ENCODE data around the gene STK38L.
"Not testable (repeated sequence)": the region's sequence is repeated elsewhere in the genome, so short reads cannot be mapped to it uniquely, and the experiment has no call there.

Gene STK38L

DNA sequence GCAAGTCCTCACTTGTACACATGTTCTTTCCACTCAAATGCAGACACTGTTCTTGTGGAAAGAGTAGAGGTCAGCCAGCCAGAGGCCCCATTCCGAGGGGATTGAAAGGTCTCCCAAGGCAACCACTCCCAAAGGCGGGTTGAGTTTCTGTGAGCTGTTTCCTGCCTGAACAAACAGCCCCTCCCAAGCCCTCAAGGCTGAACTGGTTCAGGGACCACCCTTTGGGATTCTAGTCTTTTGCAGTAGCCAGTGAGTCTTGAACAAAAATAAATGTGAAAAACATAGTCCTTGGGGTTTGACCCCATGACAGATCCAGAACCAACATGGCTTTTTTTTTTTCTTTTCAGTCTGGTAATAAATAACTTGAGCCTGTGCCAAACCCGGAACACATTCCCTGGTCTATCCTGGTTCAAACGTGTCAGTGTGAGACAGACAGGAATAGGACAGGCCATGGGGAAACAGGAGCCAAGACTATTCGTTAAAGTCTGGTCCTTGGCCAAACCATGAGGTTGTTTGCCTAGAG lies 17.6 kb upstream of the STK38L start:
- DNase-seq (ENCODE audit: low read depth in 1 of 2, low spot score in 1 of 2), result no peak

DNA sequence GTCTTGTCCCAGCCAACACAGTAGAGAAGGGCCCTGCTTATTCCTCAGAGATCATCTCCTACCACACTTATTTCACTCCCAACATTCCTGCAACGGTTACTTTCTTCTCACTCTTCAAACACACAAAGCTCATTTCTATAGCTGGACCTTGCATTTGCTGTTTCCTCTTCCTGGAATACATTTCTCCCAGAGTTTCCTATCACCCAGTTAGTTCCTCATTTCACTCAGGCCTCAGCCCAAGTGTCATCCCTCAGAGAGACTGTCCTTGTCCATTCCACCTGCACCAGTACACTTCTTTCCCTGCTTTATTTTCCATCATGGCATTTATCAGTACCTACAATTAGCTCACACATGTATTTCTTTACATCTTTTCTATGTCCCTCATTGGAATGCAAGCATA lies 14.7 kb upstream of the STK38L start:
- no peak for DNase-seq (ENCODE audit: low read depth in 1 of 2, low spot score in 1 of 2)

DNA sequence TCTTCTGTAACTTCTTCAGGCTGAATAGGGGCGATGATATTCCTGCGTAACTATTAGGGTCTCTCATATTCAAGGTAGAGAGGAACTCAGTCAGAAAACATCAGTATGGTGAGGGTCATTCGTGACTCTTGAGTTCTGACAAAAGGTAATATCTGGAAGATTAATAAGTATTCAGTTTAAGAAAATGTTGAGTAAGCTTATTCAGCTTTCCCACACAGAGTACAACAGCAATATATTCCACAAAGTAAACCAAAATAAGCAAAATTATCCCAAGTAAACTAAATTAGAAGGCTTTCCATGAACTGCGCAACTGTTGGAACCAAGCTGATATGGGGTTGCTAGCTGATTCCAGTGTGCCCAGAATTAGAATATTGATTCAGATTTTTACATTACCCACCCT lies 12.7 kb upstream of the STK38L start:
- DNase-seq (ENCODE audit: low read depth in 1 of 2, low spot score in 1 of 2), result not testable (repeated sequence)

DNA sequence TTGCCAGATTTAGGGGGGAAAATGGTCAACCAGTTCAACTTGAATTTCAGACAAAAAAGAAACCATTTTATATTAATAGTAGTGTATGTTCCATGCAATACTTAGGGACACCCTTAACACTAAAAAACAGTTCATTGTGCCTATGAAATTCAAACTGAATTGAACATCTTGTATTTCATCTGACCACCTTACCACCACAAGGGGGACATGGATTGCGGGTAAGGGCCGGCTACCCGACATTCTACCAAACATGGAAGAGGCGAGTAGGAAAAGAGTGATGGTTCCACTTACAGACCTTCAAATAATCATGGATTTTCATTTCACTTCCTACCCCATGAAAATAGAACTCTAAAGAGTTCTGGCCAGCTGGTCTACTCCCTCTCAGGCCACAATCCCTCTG lies 10.3 kb upstream of the STK38L start:
- no peak for DNase-seq (ENCODE audit: low read depth in 1 of 2, low spot score in 1 of 2)

DNA sequence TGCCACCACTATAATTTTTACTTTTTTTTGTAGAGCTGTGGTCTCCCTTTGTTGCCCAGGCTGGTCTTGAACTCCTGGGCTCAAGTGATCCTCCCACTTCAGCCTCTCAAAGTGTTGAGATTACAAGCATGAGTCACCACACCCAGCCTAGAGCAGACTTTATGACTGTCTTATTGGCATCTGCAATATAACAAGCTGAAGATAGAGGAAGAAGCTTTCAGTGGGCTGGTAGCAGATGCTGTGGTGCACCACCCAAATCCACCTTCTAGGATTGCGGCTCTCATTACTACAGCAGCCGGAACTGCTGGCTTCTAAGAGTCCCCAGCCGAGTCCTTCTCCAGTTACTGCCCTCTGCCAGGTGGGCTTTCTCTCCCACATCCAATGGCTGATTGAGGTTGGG lies 7.6 kb upstream of the STK38L start:
- DNase-seq (ENCODE audit: low read depth in 1 of 2, low spot score in 1 of 2), result no peak

DNA sequence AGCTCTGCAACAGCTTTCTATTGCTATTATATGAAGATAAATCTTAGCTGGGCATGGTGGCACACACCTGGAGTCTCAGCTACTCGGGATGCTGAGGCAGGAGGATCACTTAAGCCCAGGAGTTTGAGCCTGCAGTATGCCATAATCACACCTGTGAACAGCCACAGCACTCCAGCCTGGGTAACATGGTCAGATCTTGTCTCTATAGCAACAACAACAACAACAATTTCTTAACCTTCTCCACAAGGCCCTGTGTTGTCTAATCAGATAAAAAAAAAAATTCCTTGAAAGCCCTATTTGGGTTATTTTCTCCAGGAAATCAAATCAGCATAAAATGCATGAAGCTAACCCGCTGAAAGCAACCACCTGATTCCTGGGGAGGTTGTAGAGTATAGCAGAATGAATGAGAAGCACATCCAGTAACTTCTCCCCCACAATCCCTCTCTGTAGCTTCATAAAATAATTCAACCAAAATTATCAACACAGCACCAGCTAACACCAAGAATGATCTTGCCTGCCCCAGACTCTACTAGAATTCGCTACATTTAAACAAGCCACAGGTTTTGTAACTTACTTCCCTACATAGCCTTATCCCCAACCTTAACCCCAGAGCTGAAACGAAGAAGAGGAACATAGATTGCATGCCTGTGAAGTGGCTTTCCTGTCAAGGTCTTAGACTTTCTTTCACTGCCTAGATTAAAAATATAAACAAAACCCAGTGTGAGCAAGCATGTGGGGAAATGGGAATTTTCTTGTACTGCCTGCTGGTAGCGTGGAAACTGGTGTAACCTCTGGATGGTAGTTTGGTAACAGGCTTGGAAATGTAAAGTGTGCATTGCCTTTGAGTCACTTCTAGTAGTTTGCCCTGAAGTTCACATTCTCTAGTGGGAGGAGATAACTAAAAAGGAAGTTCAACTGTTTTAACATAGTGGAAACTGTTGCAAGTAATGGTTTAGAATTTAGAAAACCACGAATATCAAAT lies 6.0 kb upstream of the STK38L start:
- DNase-seq (ENCODE audit: low read depth in 1 of 2, low spot score in 1 of 2), result no peak

DNA sequence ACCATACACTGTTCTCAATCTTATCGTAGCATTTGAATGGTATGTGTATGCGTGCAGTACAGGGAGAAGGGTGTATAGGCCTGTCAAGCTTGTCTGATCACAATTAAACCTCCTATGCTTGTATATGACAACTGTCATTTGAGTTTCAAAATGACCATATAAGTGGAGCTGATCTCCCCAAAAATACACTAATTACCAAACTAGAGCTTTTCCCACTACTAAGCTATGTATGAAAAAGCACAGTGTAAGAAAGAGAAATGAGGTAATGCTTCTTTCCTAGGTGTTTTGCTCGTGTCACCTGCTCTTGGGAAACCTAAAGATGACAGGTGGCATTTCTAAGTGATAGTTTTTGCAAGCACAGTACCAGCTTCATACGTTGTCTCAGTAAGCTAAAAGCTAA lies 1.1 kb upstream of the STK38L start:
- DNase-seq (ENCODE audit: low read depth in 1 of 2, low spot score in 1 of 2), result no peak

DNA sequence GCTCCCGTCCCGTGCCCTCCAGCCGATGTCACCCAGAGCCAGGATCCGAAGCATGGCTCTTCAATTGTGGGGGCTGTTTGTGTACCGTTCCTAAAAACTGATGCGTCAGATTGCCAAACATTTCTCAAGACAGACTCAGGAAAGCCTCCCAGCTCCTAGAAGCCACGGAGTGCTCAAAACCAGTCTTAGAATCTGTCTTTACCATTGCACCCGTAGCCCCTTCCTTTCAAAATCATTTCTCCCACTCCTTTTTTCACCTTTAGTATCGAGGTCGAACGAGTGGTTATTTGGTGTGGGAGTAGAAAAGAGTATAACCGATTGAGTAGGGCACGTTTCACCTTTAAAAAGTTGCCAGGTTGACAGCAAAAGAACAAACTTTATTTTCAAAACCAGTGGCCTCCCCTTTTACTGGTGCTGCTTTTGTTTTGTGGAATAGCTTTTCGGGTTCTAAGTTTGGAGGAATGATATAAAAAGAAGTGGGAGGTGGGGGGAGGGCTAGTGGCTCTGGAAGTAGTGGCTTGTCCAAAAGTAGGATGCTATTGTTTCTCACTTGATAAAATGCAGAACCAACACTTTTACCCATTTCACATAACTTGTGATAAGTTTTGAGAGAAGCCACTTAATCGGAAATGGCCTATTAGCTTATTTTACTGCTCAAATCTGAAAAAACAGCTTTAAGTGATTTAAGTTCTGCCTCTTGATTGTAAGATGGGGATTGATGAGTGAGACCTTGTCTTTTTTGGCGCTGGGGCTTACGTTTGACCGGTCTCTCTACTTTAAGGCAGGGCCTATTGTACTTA lies 803 bp downstream of the STK38L start:
- DNase-seq (ENCODE audit: low read depth in 1 of 2, low spot score in 1 of 2), result no peak

DNA sequence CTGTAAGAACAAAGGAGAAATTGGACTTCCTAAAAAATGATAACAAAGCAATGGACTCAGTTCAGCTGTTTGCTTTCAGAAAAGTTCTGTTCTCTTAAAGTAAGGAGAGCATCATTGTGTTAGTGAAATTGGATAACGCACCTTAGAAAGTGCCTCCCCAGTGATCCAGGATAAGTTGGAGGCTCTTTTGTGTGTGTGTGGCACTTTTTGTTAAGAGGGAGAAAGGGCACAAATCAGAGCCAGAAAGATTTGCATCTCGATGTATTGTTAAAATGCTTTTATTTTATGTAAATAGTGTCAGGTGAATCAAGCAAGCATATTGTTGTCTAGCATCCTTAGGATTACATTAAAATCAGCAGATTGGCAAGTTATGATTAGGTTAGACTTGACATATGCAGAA lies 2.1 kb downstream of the STK38L start:
- DNase-seq (ENCODE audit: low read depth in 1 of 2, low spot score in 1 of 2), result no peak

DNA sequence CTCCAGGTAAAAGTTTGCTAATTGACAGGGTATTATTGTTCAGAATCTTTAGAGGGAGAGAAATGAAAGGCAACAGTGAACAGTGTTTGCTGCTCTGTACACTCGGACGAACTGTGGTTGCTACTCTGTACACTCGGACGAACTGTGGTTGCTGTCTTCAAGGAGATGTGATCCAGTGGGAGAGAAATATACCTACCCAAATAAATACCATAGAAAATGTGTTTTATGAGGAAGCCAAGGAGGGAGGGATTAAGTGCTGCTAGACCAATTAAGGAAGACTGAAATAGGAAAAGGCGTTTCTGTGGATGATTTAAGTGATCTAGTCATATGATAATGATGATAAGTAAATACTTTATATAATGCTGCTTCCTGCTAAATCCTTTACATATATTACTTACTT lies 2.7 kb downstream of the STK38L start:
- no peak for DNase-seq (ENCODE audit: low read depth in 1 of 2, low spot score in 1 of 2)

DNA sequence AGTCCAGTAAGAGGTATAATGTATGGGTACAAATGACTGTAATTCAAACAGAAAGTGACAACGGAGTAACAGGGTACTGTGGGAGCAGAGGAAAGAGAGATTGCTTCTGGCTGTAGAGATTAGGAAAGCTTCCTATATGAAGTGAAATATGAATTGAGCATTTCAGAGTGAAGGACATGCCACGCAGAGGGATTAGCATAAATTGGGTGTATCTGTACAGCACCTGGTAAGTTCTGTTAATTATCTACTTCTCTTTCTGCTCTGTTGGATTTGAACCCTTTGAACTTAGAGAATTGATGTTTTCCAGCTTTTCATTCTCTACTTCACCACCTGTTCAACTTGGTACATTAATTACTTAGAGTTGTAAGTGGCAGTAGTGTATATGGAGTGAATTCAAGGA lies 8.8 kb downstream of the STK38L start:
- DNase-seq (ENCODE audit: low read depth in 1 of 2, low spot score in 1 of 2), result no peak

DNA sequence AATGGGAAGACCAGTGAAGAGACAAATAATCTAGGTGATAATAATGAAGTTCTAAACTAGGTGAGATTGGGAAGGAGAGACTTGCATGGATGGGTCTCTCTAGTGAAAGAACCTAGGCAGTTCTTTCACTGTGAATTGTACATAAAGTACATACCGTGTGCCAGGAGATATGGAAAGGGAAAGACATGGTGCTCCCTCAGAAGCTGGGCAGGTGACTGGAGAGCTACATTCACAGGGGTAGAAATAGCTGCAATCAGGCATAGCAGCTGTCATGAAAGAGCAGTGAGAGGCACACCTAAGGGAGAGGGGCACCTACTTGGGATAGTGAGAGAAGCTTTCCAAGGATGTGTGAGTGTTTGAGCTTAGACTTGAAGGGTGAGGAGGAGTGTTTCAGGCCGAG lies 9.3 kb downstream of the STK38L start:
- DNase-seq (ENCODE audit: low read depth in 1 of 2, low spot score in 1 of 2), result no peak

DNA sequence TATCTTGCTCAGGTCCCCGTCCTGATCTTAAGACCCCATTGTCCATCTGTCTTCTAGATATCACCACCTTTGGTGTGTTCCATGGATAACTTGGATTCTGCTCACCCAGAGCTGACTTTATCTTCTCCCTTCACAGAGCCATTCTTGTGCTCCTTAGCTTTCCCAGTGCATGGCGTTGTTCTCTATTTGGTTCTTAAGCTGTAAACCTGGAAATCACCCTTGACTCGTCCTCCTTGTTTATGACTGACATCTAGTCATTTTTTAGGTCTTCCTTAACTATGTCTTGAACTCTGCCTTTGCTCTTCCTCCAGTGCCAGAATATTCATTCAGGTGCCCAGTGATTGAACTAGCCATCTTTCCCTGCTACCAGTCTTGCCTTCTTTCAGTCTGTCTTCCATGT lies 11.7 kb downstream of the STK38L start:
- no peak for DNase-seq (ENCODE audit: low read depth in 1 of 2, low spot score in 1 of 2)

DNA sequence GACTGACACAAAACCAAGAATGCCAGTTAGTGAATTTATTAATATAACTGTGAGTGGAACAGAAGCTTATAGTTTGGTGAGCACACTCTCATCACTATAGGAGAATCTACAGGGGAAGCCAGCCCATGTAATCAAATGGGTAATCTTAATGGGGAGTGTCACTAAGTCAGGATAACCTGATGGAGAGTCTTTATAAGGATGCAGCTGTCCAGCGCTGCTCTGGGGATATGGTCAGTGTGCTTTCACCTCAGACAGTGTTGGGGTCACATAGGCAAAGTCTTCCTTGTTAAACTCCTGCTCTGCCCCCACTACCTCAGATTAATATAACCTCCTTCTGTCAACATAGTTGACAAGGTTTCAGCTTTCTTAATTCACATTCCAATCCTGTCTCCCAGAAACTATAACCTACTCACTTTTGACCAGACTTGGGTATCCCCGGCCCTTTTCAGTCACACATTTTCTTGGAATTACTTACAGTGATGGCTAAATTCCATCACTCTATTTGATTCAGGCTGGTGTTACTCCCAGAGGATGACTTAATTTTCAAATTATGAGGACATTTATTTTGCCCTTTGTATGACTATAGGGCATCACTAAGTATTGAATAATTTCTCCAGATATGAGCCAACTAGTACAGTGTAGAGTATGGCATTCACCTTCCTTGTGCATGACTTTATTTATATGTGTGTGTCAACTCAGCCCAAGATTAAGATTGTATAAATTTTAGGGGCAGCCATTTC lies 13.2 kb downstream of the STK38L start:
- DNase-seq (ENCODE audit: low read depth in 1 of 2, low spot score in 1 of 2), result no peak

DNA sequence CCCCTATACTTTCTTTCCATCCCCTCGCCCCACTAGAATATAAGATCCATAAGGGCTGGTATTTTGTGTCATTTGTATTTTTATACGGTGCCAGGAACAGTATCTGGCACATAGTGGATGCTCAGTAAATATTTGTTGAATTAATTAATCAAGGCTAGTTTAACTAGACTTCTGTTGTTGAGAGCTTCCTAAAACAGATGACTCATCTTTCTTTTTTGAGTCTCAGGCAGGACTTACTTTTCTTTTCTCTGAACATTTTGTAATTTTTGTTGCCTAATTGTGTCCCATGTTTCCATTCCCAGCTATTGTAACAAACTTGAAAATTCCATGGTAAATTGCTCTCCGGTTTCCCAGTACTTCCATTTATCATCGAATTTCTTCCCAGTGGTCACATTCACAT lies 16.7 kb downstream of the STK38L start:
- no peak for DNase-seq (ENCODE audit: low read depth in 1 of 2, low spot score in 1 of 2)

DNA sequence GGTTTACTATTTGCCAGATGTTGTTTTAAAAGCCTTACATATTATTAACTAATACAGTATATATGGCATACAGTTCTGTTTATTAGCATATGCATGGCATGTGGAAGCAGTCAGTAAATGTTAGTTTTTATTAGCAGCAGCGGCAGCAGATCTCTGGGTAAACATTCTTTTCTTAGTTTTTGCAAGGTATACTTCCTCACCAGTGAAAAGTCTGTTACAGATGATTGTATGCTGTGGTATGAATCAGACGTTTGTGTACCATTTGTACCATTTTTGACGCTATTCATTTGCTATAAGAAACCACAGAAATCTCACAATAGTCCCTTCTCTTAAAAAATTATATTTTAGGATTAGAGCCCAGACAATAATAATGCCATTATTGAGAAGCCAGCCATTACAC lies 17.8 kb downstream of the STK38L start:
- DNase-seq (ENCODE audit: low read depth in 1 of 2, low spot score in 1 of 2), result no peak

DNA sequence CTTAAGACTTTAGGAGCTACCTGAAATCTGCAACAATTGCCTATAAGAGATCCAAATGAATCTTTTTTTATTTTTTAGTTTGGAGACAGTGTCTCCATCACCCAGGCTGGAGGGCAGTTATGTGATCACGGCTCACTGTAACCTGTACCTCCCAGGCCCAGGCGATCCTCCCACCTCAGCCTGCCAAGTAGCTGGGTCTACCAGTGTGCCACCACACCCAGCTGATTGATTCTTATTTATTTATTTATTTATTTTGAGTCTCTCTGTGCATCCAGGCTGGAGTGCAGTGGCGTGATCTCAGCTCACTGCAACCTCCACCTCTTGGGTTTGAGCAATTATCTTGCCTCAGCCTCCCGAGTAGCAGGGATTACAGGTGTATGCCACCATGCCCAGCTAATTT lies 26.1 kb downstream of the STK38L start:
- no peak for DNase-seq (ENCODE audit: low read depth in 1 of 2, low spot score in 1 of 2)

DNA sequence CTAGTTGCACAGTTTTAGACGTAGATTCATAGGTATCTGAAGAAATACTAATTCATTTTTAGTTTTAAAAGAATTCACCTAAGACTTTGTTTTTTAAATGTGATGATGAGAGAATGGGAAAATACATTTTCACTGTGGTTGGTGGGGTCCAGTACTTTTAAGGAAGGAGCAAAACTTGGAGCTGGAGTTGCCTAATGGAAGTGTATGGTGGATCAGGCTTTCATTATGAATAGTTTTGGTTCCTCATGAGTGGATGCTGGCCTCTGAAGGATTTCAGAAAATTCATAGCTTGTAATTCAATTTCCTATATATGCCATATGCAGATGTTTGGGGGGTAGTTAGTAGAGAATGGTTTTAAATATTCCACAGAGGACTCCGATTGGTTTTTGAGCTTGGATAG lies 27.1 kb downstream of the STK38L start:
- DNase-seq (ENCODE audit: low read depth in 1 of 2, low spot score in 1 of 2), result no peak

DNA sequence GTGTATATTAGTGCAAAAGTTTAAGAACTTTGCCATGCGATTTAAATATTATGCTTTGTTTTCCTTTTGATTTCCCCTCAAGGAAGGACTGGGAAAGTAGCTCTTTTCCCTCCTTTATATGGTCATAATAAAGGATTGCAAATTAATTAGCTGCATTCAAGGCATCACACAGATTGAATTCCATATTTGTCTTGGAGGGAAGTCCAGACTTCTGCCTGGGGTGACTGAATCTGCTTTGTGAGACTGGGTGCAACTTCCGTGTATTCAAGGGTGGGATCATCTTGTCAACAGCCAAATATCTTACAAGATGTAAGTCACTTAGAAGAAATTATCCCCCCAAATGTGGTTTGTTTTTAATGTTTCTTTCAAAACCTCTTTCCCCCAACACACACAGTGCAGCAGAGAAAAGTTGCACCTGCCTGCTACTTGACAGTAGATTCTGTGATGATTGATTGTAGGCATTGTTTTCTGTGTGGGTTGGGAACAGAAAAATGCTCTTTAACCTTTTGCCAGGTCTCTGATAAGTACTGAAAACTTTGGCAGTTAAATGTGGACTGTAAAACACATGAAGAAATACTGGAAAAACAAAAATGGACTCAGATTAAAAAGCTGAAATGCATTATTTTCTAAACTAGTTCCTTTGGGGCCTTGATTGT lies 28.4 kb downstream of the STK38L start:
- no peak for DNase-seq (ENCODE audit: low read depth in 1 of 2, low spot score in 1 of 2)

DNA sequence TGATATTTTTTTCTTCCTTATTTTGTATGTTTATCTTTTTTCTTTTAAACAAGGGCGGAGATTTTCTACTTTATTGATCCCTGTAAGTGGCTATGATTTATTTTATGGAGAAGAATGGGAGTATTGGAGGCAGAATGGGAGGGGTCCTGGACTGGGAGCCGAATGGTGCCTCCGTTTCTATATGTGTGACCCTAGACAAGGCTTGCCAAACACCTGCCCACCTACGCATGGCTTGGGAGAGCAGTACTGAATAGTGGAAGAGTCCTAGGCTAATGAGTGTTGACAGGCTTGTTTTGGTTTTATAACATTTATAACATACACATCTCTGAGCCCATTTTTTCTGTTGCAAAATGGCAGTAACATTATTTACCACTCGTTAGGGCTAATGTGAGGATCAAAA lies 29.0 kb downstream of the STK38L start:
- DNase-seq (ENCODE audit: low read depth in 1 of 2, low spot score in 1 of 2), result no peak

DNA sequence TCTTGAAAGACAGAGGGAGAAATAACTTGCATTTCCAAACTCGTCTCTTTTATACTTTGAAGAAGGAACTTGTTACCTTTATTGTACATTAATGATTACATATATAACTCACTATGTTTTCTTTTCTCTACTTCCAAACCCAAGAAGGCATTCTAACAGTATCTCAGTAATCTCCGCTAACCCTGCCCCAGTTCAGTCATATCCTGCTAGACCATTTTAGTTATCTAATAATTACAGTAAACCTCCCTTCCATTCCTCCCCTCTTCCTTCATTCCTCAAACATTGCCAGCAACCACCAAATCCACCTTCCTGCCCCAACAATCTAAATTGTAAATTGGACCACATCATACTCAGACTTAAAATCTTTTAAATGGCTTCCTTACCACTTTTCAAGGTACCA lies 30.6 kb downstream of the STK38L start:
- DNase-seq (ENCODE audit: low read depth in 1 of 2, low spot score in 1 of 2), result no peak

All from activated CD4-positive, alpha-beta T cell treated with anti-CD3 and anti-CD28 coated beads, Interleukin-2, amount 50 U/mL, for 24 hours (primary cell).